Measurements from ENCODE around the gene PRPF38A.

DNA sequence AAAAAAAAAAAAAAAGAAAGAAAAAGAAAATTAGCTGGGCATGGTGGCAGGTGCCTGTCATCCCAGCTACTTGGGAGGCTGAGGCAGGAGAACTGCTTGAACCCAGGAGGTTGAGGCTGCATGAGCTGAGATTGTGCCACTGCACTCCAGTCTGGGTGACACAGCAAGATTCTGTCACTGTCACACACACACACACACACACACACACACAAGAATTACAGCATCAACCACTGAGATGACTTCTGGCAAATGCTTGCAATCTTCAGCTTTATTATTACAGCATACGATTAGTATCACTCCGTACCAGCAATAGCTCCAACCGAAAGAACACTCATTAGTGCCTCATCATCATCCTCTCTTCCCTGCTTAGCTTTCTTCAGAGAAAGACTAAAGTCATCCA is 4.8 kb upstream of the PRPF38A start:
- TF ChIP-seq, protein P1, sequence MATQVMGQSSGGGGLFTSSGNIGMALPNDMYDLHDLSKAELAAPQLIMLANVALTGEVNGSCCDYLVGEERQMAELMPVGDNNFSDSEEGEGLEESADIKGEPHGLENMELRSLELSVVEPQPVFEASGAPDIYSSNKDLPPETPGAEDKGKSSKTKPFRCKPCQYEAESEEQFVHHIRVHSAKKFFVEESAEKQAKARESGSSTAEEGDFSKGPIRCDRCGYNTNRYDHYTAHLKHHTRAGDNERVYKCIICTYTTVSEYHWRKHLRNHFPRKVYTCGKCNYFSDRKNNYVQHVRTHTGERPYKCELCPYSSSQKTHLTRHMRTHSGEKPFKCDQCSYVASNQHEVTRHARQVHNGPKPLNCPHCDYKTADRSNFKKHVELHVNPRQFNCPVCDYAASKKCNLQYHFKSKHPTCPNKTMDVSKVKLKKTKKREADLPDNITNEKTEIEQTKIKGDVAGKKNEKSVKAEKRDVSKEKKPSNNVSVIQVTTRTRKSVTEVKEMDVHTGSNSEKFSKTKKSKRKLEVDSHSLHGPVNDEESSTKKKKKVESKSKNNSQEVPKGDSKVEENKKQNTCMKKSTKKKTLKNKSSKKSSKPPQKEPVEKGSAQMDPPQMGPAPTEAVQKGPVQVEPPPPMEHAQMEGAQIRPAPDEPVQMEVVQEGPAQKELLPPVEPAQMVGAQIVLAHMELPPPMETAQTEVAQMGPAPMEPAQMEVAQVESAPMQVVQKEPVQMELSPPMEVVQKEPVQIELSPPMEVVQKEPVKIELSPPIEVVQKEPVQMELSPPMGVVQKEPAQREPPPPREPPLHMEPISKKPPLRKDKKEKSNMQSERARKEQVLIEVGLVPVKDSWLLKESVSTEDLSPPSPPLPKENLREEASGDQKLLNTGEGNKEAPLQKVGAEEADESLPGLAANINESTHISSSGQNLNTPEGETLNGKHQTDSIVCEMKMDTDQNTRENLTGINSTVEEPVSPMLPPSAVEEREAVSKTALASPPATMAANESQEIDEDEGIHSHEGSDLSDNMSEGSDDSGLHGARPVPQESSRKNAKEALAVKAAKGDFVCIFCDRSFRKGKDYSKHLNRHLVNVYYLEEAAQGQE (IDR thresholded peaks at IDR 0.05; ENCODE audit: low read depth, low read length), result no peak
- TF ChIP-seq RCOR1 (IDR thresholded peaks at IDR 0.05; ENCODE audit: low read length) (no peak), RFX5 (IDR thresholded peaks at IDR 0.05; ENCODE audit: low read length) (no peak), YY1 (IDR thresholded peaks at IDR 0.05; ENCODE audit: low read depth) (no peak), SIN3A (IDR thresholded peaks at IDR 0.05; ENCODE audit: borderline replicate concordance, low read depth, low read length) (no peak), EP300 (IDR thresholded peaks at IDR 0.05; ENCODE audit: borderline replicate concordance in 1 of 2, low read depth in 1 of 2, low read length in 1 of 2) (no peak), RAD21 (IDR thresholded peaks at IDR 0.05; ENCODE audit: low read length) (no peak), NFIC (IDR thresholded peaks at IDR 0.05; ENCODE audit: borderline replicate concordance) (no peak), POLR2AphosphoS5 (IDR thresholded peaks at IDR 0.05; ENCODE audit: low read depth, low read length) (no peak)
- TF ChIP-seq, protein P2, sequence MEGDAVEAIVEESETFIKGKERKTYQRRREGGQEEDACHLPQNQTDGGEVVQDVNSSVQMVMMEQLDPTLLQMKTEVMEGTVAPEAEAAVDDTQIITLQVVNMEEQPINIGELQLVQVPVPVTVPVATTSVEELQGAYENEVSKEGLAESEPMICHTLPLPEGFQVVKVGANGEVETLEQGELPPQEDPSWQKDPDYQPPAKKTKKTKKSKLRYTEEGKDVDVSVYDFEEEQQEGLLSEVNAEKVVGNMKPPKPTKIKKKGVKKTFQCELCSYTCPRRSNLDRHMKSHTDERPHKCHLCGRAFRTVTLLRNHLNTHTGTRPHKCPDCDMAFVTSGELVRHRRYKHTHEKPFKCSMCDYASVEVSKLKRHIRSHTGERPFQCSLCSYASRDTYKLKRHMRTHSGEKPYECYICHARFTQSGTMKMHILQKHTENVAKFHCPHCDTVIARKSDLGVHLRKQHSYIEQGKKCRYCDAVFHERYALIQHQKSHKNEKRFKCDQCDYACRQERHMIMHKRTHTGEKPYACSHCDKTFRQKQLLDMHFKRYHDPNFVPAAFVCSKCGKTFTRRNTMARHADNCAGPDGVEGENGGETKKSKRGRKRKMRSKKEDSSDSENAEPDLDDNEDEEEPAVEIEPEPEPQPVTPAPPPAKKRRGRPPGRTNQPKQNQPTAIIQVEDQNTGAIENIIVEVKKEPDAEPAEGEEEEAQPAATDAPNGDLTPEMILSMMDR (IDR thresholded peaks at IDR 0.05), result no peak

Data from SK-N-SH (cell line).